Activated T-cell treated with anti-CD3 and anti-CD28 coated beads, Interleukin-2, amount 50 U/mL, for 72 hours (primary cell): ENCODE results near the gene RNF13. TPM values are rescaled to one million over a fixed set of nuclear protein-coding genes. Genes with fewer than 3 reads are reported as not detected.

Experiments
- ATAC-seq, 2 donors: fragments of 150-1000 bp; cut with Tn5 transposase; replicated peaks in 1 of 2; 2 replicates each; pipeline ENCODE4 v1.10.0; 2021; ENCODE audit warnings: moderate library complexity in 2 of 2, mild to moderate bottlenecking in 1 of 2
- DNase-seq, 2 donors: peaks; one replicate each; pipeline ENCODE4 v3.0.0; 2021 to 2022; ENCODE audit warnings: mixed read lengths in 1 of 2
- H3K27ac Mint-ChIP-seq: one replicate; pipeline ENCODE4 v1.8.0; 2022; ENCODE audit warnings: mild to moderate bottlenecking, moderate library complexity, mixed read lengths
- H3K27me3 Mint-ChIP-seq: one replicate; pipeline ENCODE4 v1.8.0; 2022; ENCODE audit warnings: low read depth, mixed read lengths
- H3K36me3 Mint-ChIP-seq, 2 donors: one replicate each; pipeline ENCODE4 v1.8.0; 2022; ENCODE audit warnings: mixed read lengths in 2 of 2, mild to moderate bottlenecking in 1 of 2; ENCODE audit not compliant: insufficient read depth in 2 of 2
- H3K4me1 Mint-ChIP-seq: one replicate; pipeline ENCODE4 v1.8.0; 2022; ENCODE audit warnings: low read depth, mixed read lengths
- H3K4me3 Mint-ChIP-seq, 2 donors: one replicate each; pipeline ENCODE4 v1.8.0; 2022; ENCODE audit warnings: mild to moderate bottlenecking in 2 of 2, mixed read lengths in 2 of 2, moderate library complexity in 2 of 2
- H3K9me3 Mint-ChIP-seq, 2 donors: one replicate each; pipeline ENCODE4 v1.8.0; 2022; ENCODE audit warnings: mixed read lengths in 2 of 2
- total RNA-seq, 2 donors: library from RNA; stranded (reverse); gene quantifications; one replicate each; pipeline ENCODE4 v1.2.3, GENCODE V29; 2022

Gene RNF13
- total RNA-seq, 2 donors from 2014 or later: 45.0 to 47.3 TPM

- Mint-ChIP-seq H3K36me3 (peaks cover 4% of the 10 kb centered on the region in 2 donors), H3K4me3 (no peak overlapping the region), H3K9me3 (no peaks in the 10 kb centered on the region), H3K27me3 (no peaks in the 10 kb centered on the region), H3K4me1 (no peaks in the 10 kb centered on the region), H3K27ac (no peak overlapping the region)
- DNase-seq (no peak), ATAC-seq (no peak)
Measured at GRCh38 chr3:149895339-149895738, 82.3 kb downstream of the RNF13 start.

DNA sequence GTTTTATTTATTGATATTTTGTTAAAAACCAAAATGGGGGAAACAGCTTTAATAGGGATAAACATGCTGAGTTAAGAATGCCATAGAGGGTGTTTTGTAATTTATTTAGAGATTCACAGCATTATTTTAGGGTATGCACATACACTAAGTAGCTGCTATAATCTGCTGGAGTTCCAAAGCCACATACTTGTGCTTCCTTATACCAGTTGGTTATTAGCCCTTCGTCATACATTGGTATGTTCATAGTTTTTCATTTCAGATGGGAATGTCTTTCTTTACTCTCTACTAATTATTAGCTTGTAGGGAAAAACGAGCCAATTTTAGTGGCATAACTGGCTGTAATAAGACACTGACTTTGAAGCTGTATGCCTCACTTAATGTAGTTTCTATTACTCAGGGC, 82.8 kb downstream of the RNF13 start:
- no peaks in the 10 kb centered on the region for H3K9me3 Mint-ChIP-seq

DNA sequence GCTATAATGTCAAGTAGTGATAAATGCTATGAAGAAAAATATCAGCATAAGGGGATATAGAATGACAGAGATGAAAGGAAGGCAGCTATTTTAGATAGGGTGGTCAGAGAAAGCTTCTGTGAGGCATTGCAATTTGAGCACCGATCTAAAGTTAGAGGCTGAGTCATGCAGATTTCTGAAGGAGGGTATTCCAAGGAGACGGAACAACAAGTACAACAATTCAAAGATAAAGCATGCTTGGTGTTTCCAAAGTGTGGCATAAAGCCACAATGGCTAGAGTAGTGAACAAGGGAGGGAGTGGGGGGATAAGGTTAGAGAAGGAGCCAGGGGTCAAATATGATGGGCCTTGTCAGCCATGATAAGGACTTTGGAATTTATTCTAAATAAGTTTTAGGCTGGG, 85.8 kb downstream of the RNF13 start:
- no peaks in the 10 kb centered on the region for H3K4me1 Mint-ChIP-seq
- ATAC-seq (no peak), DNase-seq (no peak)
- no peaks in the 10 kb centered on the region for H3K9me3 Mint-ChIP-seq
- no peak overlapping the region for H3K4me3 Mint-ChIP-seq
- no peaks in the 10 kb centered on the region for H3K27me3 Mint-ChIP-seq
- peaks cover 4% of the 10 kb centered on the region in 2 donors for H3K36me3 Mint-ChIP-seq
- no peak overlapping the region for H3K27ac Mint-ChIP-seq

More for the DNA sequence above, 82.8 kb downstream of the RNF13 start:
- no peaks in the 10 kb centered on the region for H3K4me1 Mint-ChIP-seq
- DNase-seq (no peak), ATAC-seq (no peak)
- H3K36me3 Mint-ChIP-seq: peaks cover 4% of the 10 kb centered on the region in 2 donors
- H3K4me3 Mint-ChIP-seq: no peak overlapping the region
- no peaks in the 10 kb centered on the region for H3K27me3 Mint-ChIP-seq
- no peak overlapping the region for H3K27ac Mint-ChIP-seq

GRCh38 chr3:149900322-149900721, 87.3 kb downstream of the RNF13 start:
- Mint-ChIP-seq H3K27me3 (no peaks in the 10 kb centered on the region), H3K4me1 (no peaks in the 10 kb centered on the region), H3K27ac (no peak overlapping the region), H3K4me3 (no peak overlapping the region), H3K9me3 (no peaks in the 10 kb centered on the region), H3K36me3 (peaks cover 4% of the 10 kb centered on the region in 2 donors)
- no peak for DNase-seq
- no peak for ATAC-seq

- Mint-ChIP-seq H3K27ac (no peak overlapping the region), H3K4me3 (no peak overlapping the region), H3K36me3 (peaks cover 4% of the 10 kb centered on the region in 2 donors), H3K27me3 (no peaks in the 10 kb centered on the region), H3K9me3 (no peaks in the 10 kb centered on the region), H3K4me1 (no peaks in the 10 kb centered on the region)
- DNase-seq (no peak), ATAC-seq (no peak)
Measured at GRCh38 chr3:149901770-149902169, 88.8 kb downstream of the RNF13 start.

- H3K27ac Mint-ChIP-seq: peak overlapping the region; percentile 74
- ATAC-seq (no peak), DNase-seq (no peak)
- H3K36me3 Mint-ChIP-seq: peaks cover 4% of the 10 kb centered on the region in 2 donors
- no peaks in the 10 kb centered on the region for H3K4me1 Mint-ChIP-seq
- H3K4me3 Mint-ChIP-seq: no peak overlapping the region
- H3K9me3 Mint-ChIP-seq: no peaks in the 10 kb centered on the region
- no peaks in the 10 kb centered on the region for H3K27me3 Mint-ChIP-seq
Measured at GRCh38 chr3:149902498-149903139, 89.6 kb downstream of the RNF13 start.

DNA sequence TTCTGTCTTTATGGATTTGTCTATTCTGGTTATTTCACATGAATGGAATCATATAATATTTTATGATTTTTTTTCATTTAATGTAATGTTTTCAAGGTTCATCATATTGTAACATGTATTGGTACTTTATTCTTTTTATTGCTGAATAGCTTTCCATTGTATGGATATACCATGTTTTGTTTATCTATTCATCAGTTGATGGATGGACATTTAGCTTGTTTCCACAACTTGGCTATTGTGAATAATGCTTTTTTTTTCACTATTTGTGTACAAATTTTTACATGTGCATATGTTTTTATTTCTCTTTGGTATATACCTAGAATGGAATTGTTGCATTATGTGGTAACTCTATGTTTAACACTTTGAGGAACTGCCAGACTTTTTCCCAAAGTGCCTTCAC, 93.0 kb downstream of the RNF13 start:
- H3K9me3 Mint-ChIP-seq: no peaks in the 10 kb centered on the region
- H3K4me1 Mint-ChIP-seq: no peaks in the 10 kb centered on the region
- H3K36me3 Mint-ChIP-seq: no peaks in the 10 kb centered on the region
- no peak overlapping the region for H3K4me3 Mint-ChIP-seq
- H3K27ac Mint-ChIP-seq: no peak overlapping the region
- DNase-seq (no peak), ATAC-seq (no peak)
- H3K27me3 Mint-ChIP-seq: no peaks in the 10 kb centered on the region

DNA sequence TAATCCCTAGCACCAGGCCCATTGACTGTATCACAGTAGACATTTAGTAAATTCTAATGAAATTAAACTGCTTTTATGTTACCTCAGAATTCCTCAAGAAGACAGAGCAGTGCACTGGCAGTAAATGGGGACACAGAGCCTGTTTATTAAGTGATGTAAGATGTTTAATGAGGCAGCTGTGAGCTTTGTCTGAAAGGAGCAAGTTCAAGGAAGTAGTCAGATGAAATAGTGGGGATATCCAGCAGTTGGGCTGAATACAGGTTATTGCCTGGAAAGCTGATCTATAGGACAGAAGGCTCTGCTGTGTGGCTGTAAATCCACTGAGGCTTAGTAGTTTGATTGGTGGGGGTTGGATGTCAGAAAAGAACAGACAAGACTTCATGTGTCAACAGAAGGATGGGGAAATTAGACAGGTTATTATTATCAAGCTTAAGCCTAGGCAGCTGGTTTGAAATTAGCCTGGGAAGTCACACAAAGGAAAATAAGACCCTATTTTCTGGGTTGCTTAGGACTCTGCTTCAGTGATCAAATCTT, 95.5 kb downstream of the RNF13 start:
- ATAC-seq: no peak
- Mint-ChIP-seq H3K27me3 (no peaks in the 10 kb centered on the region), H3K4me3 (no peak overlapping the region), H3K27ac (no peak overlapping the region), H3K4me1 (no peaks in the 10 kb centered on the region), H3K36me3 (peaks cover 2% of the 10 kb centered on the region in 2 donors), H3K9me3 (no peaks in the 10 kb centered on the region)
- DNase-seq: no peak

- Mint-ChIP-seq H3K27ac (no peak overlapping the region), H3K36me3 (peaks cover 2 to 6% of the 10 kb centered on the region in 2 donors), H3K4me1 (no peaks in the 10 kb centered on the region), H3K4me3 (no peak overlapping the region), H3K9me3 (no peaks in the 10 kb centered on the region), H3K27me3 (no peaks in the 10 kb centered on the region)
- no peak for DNase-seq
- no peak for ATAC-seq
Measured at GRCh38 chr3:149909923-149910322, 96.9 kb downstream of the RNF13 start.

DNA sequence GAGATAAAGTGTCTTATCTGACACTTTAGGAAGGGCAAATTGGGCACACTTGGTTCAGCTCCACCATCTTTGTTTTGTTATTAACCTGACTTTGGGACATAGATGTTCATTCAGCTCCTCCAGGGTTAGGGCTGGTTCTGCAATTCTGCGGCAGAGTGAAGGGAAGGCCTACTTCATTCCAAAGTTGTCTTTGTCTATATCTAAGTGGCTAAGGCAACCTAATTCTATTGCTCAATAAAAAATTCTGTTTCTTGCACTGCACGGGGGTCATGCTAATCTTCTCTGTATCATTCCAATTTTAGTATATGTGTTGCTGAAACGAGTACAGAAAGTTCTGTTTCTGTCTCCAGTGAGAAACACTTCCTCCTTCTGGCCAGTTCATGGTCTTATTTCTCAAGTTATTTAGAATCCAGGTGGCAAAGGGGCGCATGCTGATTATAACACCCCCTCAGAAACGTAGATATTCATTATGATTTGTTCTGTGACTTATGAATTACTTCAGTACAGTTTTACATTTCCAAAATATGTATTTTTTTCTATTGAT, 104.2 kb downstream of the RNF13 start:
- H3K4me3 Mint-ChIP-seq: no peak overlapping the region
- H3K27ac Mint-ChIP-seq: no peak overlapping the region
- DNase-seq: no peak
- no peak for ATAC-seq
- no peaks in the 10 kb centered on the region for H3K9me3 Mint-ChIP-seq
- no peaks in the 10 kb centered on the region for H3K4me1 Mint-ChIP-seq
- H3K27me3 Mint-ChIP-seq: no peaks in the 10 kb centered on the region
- H3K36me3 Mint-ChIP-seq: peaks cover 4 to 10% of the 10 kb centered on the region in 2 donors

DNA sequence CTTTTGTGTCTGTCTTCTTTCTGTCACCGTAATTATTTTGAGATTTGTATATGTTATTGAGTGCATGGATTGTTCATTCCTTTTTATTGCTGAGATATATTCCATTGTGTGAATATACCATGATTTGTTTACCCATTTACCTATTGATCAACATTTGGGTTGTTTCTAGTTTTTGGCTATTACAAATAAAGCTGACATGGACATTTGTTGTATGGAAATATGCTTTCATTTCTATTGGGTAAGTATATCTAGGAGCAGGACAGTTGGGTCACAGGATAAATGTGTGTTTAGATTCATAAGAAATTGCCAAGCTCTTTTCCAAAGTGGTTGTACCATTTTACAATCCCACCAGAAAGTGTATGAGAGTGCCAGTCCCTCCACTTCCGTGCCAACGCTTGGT, 106.5 kb downstream of the RNF13 start:
- Mint-ChIP-seq H3K36me3 (peaks cover 2 to 9% of the 10 kb centered on the region in 2 donors), H3K9me3 (no peaks in the 10 kb centered on the region), H3K4me3 (no peak overlapping the region), H3K27me3 (no peaks in the 10 kb centered on the region), H3K4me1 (no peaks in the 10 kb centered on the region), H3K27ac (no peak overlapping the region)
- no peak for ATAC-seq
- DNase-seq: no peak

DNA sequence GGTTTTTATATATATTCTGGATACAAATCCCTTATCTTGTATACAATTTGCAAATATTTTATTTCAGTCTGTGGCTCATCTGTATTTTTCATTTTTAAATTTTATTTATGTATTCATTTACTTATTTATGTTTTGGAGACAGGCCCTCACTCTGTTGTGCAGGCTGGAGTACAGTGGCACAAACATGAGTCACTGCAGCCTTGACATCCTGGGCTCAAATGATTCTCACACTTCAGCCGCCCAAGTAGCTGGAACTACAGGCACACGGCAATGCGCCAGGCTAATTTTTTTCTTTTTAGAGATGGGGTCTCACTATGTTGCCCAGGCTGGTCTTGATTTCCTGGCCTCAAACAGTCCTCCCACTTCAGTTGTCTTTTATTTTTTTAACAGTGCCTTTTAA, 107.1 kb downstream of the RNF13 start:
- no peaks in the 10 kb centered on the region for H3K9me3 Mint-ChIP-seq
- no peak overlapping the region for H3K4me3 Mint-ChIP-seq
- no peak overlapping the region for H3K27ac Mint-ChIP-seq
- peaks cover 2 to 9% of the 10 kb centered on the region in 2 donors for H3K36me3 Mint-ChIP-seq
- H3K4me1 Mint-ChIP-seq: no peaks in the 10 kb centered on the region
- ATAC-seq (no peak), DNase-seq (no peak)
- H3K27me3 Mint-ChIP-seq: no peaks in the 10 kb centered on the region

DNA sequence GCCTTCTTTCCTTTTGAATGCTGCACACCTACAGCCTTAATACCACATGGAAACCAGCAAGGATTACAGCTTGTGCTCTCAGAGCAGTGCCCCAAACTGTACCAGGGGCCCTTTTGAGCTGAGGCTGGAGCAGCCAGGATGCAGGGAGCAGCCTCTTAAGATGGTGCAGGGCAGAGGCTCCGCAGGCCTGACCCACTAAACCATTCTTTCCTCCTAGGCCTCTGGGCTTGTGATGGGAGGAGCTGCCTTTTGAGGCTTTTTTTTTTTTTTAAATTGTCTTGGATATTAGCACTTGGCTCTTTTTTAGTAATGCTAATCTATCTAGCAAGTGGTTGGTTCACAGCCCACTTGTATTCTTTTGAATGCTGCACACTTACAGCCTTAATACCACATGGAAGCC, 120.0 kb downstream of the RNF13 start:
- peaks cover 0 to 1% of the 10 kb centered on the region in 2 donors for H3K9me3 Mint-ChIP-seq
- H3K27ac Mint-ChIP-seq: no peak overlapping the region
- H3K4me1 Mint-ChIP-seq: peaks cover 12% of the 10 kb centered on the region
- ATAC-seq (no peak), DNase-seq (no peak)
- peaks cover 5 to 17% of the 10 kb centered on the region in 2 donors for H3K36me3 Mint-ChIP-seq
- H3K27me3 Mint-ChIP-seq: no peaks in the 10 kb centered on the region
- no peak overlapping the region for H3K4me3 Mint-ChIP-seq

- Mint-ChIP-seq H3K9me3 (peaks cover 0 to 1% of the 10 kb centered on the region in 2 donors), H3K27me3 (no peaks in the 10 kb centered on the region), H3K4me1 (peaks cover 13% of the 10 kb centered on the region), H3K36me3 (peaks cover 4 to 13% of the 10 kb centered on the region in 2 donors), H3K4me3 (no peak overlapping the region), H3K27ac (no peak overlapping the region)
- no peak for ATAC-seq
- no peak for DNase-seq
Measured at GRCh38 chr3:149933858-149934257, 120.8 kb downstream of the RNF13 start.
